DLD1 (cell line): ENCODE data around the gene TPBGL.

Source experiments
- in situ Hi-C: cut with HindIII; loops from 2 replicates; pipeline ENCODE4 v1.10.0; 2017; ENCODE audit warnings: low sequenced_read_pairs

Gene TPBGL

GRCh38 chr11:75244052-75244814 is 3.7 kb downstream of the TPBGL start:
- in situ Hi-C loops = no loop called here

- in situ Hi-C loops = no loop called here
Observed at GRCh38 chr11:75245356-75246005, 4.9 kb downstream of the TPBGL start.

DNA sequence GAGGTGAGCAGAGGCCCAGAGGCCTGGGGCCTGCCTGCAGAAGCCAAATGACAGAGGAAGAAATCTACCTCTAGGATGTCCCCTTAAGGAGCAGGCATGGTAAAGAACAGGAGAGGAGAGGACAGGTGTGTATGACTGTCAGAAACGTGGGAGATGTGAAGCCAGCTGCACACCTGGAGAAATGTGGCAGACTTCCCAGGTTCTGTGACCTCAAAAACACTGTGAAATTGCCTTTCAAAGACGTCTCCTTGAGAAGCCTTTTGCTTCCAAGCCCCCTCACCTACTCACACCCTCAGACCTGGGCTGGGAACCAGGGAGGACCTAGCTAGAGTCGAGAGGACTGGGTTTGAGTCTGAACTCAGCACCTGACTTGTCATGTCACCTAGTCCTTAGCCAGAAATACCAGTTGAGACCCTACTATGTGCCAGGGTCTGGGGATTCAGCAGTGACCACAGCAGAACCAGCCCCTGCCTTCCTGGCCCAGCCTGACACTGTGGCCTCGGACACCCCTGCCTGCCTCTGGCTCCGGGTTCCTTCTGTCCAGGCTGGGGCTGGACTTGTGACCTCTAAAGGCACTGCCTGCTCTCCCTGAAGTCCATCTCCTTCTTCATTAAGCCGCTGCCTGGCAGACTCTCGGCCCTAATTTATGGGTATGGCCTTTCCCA is 5.6 kb downstream of the TPBGL start:
- in situ Hi-C loops = no loop called here

DNA sequence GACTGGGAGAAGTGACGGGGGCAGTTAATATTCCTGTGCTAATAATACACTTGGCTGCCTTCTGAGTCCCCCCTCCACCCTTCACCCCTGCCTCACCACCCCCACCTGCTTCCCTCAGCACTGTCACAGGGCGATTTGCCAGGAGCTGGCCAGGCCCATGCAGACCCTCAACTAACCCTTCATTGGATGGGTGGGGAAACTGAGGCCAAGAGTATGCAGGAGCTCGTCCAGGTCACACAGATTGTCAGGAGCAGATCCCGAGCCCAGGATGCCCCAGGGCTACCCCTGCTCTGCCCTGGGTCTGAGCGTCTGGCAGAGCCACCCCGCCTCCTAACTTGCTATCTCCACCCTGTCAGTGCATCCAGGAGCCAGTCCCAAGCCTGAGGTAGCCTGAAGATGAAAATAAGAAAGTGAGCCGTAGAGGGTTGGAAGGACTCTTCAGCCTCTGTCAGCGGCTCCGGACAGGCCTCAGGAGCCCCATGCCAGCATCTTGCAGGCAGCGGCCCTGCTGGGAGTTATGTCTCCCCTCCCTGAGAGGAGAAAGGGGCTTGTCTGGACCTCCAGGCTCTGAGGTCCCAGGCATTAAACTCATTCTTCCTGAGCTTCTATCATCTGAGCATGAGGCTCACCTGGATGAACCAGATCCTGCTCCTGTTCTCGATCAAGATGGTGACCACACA is 6.2 kb downstream of the TPBGL start:
- in situ Hi-C loops = no loop called here

DNA sequence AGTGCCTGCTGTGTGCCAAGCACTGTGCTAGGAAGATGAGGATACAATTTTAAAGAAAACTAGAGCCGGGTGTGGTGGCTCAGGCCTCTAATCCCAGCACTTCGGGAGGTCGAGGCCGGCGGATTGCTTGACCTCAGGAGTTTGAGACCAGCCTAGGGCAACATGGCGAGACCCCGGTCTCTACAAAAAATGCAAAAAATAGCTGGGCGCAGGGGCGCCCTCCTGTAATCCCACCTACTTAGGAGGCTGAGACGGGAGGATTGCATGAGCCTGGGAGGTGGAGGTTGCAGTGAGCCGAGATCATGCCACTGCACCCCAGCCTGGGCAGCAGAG is 8.3 kb downstream of the TPBGL start:
- in situ Hi-C loops = no loop called here

DNA sequence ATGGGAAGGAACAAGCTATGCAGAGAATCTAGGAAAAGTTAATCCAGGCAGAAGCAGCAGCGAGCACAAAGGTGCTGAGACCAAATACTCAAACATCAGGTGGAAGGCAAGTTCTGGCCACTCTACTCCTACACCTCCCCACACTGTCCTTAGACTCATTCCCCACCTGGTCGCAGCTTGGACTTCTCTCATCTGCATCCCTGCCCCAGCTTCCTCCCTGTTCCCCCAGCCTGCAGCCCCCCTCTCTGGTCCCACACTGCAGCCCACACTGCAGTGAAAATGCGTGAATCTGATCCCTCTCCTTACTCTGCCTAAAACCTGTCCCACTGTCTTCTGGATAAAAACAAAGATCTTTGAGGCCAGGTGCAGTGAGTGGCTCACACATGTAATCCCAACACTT is 9.1 kb downstream of the TPBGL start:
- in situ Hi-C loops = no loop called here

DNA sequence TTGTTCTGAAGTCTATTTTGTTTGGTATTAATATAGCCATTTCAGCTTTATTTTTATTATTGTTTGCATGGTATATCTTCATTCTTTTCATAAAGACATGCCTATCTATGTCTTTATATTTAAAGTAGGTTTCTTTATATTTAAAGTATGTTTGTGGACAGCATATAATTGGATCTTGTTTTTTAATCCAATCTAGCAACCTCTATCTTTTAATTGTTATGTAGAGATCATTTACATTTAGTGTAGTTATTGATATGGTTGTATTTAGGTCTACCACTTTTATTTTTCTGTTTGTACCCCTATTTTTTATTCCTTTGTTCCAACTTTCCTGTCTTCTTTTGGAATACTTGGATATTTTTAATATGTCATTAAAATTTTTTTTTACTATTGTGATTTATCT is 13.8 kb downstream of the TPBGL start:
- in situ Hi-C loops = no loop called here

DNA sequence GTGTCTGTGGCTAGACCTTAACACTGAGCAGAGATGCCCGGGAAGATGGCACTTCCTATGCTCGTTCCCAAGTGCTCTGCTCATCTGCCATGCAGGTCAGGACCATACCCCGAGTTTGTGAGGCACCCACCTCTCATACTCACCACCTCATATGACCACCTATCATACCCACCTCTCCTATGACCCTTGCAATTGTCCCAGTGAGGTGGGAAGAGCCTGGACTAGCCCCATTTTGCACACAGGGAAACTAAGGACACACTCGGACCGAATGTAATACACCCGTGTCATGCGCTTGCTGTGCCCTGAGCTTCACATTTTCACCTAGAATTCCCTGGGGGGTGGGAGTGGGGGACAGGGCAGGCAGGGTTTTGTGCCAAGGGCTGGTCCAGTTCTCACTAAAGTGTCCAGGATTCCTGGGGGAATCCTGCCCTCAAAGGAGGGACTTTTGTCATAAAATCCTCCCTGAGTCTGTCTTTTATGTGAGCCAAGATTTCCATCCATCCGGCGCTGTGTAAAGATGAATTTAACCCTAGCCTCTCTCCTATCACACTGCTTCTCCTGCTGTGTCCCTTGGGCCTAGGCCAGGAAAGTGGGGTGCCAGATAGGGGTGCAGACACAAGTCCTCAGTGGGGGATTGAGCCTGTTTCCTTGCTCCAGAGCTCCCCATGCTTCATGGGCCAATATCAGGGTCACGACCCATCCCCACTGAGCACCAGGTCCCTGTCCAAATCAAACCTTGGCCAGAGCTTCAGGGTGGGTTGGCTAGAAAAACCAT is 20.0 kb downstream of the TPBGL start:
- in situ Hi-C loops = no loop called here

GRCh38 chr11:75261902-75262361 is 21.4 kb downstream of the TPBGL start:
- in situ Hi-C loops = no loop called here

DNA sequence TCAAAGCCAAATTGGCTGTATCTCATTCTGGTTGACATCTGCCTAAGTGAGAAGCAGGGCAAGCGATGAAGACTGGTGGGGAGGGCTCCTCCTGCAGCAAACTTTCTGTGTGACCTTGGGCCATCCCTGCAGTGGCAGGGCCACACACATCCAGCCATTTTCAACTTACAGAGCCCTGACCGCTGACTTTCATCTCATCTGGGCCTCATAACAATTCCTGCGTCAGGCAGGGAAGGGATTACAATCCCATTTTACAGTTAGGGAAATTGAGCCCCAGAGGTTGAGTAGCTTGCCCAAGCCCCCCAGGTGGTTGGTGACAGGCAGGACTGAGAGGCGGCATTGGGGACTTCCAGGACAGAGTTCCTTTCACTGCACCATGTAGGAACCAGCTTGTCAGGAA is 21.9 kb downstream of the TPBGL start:
- in situ Hi-C loops = no loop called here

GRCh38 chr11:75262961-75263852 is 22.6 kb downstream of the TPBGL start:
- in situ Hi-C loops = no loop called here

- in situ Hi-C loops = no loop called here
Observed at GRCh38 chr11:75263944-75264349, 23.4 kb downstream of the TPBGL start.

GRCh38 chr11:75264356-75264755 is 23.8 kb downstream of the TPBGL start:
- in situ Hi-C loops = no loop called here

- in situ Hi-C loops = no loop called here
Observed at GRCh38 chr11:75264971-75265370, 24.4 kb downstream of the TPBGL start.

GRCh38 chr11:75265851-75266531 is 25.4 kb downstream of the TPBGL start:
- in situ Hi-C loops = no loop called here

DNA sequence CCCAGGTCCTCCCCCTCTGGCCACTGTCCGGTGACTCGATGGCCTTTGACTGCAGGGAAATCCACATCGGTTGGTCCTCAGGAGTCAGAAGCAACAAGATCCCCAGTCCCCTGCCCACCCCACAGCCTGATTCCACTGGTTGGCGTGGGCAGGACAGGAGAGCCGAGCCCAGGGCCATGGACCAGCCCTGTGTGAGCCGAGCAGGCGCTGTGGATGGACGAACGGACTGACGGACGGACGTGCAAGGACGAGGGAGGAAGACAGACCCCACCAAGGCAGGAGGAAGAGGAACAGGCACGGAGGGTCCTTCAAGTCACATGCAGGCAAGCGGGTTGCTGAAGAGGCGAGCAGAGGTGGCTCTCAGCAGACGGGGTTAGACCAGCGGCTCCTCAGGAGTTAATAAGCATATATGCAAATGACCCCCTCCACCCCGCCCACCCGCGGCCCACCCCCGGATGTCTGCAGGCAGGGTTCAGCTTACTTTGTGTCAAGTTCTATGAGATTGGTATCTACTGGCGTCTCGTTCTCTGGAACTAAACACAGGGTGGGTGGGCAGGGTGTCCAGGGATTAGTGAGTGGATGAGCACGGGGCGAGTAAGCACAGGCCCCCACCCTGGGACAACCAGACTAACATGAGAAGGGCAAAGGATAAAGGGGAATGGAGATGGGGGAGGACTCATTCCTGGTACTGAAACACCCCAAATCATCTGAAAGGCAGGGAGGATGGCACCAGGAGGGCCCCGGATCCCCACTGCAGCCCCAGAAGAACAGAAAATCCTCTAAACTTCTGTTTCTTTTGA is 26.8 kb downstream of the TPBGL start:
- in situ Hi-C loops = no loop called here

- in situ Hi-C loops = no loop called here
Observed at GRCh38 chr11:75268626-75269366, 28.2 kb downstream of the TPBGL start.

- in situ Hi-C loops = no loop called here
Observed at GRCh38 chr11:75269367-75269660, 28.7 kb downstream of the TPBGL start.
